ENCODE data around the gene IRAK1. TPM values are rescaled to one million over a fixed set of nuclear protein-coding genes. Genes with fewer than 3 reads are reported as not detected.

IRAK1 gene
- total and polyA plus RNA-seq, 8 donors: 52.2 to 172 (median 65.4) TPM

DNA sequence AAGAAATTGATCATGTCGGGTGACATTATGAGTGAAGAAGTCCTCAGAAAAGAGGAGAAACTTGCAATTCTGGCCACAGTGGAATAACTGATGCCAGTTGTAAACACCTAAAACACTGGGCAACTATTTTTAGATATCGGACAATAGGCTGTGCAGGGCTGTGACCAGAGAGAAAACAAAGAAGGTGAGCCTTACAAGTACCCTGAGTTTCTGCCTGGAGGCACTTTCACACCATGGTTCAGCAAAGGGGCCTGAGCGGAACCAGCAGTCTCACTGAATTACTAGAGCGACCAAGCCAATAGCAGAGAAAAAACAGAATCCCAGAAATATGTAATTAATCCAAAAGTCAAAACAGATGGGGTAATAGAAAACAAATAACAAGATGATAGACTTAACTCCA lies 11.2 kb downstream of the IRAK1 start:
- DNase-seq: no peak
- Histone ChIP-seq H3K36me3 (peaks cover 0 to 28% of the 10 kb centered on the region in 2 donors), H3K4me3 (no peak overlapping the region), H3K27ac (no peak overlapping the region), H3K9me3 (no peaks in the 10 kb centered on the region), H3K27me3 (peaks cover 0 to 7% of the 10 kb centered on the region in 2 donors), H3K4me1 (peaks cover 0 to 36% of the 10 kb centered on the region in 2 donors)
- intact Hi-C loops (cut with DNase I): no loop called here
- ATAC-seq: no peak
- TF ChIP-seq, protein P1, sequence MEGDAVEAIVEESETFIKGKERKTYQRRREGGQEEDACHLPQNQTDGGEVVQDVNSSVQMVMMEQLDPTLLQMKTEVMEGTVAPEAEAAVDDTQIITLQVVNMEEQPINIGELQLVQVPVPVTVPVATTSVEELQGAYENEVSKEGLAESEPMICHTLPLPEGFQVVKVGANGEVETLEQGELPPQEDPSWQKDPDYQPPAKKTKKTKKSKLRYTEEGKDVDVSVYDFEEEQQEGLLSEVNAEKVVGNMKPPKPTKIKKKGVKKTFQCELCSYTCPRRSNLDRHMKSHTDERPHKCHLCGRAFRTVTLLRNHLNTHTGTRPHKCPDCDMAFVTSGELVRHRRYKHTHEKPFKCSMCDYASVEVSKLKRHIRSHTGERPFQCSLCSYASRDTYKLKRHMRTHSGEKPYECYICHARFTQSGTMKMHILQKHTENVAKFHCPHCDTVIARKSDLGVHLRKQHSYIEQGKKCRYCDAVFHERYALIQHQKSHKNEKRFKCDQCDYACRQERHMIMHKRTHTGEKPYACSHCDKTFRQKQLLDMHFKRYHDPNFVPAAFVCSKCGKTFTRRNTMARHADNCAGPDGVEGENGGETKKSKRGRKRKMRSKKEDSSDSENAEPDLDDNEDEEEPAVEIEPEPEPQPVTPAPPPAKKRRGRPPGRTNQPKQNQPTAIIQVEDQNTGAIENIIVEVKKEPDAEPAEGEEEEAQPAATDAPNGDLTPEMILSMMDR (IDR thresholded peaks at IDR 0.05): no peak

DNA sequence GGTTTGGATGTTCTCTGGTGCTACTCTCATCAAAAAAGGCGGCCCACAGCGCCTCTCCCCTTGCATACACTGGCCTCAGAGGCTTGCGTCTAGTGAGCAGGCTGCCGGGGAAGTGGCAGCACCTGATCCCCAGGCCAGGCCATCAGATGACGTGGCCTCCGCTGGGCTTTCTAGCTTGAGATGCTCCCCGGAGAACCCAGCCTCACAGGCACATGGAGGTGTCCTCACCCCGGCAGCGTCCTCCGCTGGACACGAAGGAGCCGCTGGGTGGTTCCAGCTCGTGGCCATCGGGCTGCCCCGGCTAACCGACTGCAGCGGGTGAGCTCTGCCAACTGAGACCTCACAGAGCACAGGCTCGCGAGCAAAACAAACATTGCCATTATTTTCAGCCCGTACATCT lies 12.8 kb downstream of the IRAK1 start:
- Histone ChIP-seq H3K27ac (no peak overlapping the region), H3K4me1 (peaks cover 0 to 22% of the 10 kb centered on the region in 2 donors), H3K4me3 (no peak overlapping the region), H3K36me3 (peaks cover 0 to 13% of the 10 kb centered on the region in 2 donors), H3K9me3 (no peaks in the 10 kb centered on the region), H3K27me3 (peaks cover 0 to 7% of the 10 kb centered on the region in 2 donors)
- DNase-seq (peak in 1 of 4 donors; percentile 39), ATAC-seq (no peak)
- TF ChIP-seq, protein P1 (IDR thresholded peaks at IDR 0.05): no peak
- intact Hi-C loops (cut with DNase I): no loop called here

DNA sequence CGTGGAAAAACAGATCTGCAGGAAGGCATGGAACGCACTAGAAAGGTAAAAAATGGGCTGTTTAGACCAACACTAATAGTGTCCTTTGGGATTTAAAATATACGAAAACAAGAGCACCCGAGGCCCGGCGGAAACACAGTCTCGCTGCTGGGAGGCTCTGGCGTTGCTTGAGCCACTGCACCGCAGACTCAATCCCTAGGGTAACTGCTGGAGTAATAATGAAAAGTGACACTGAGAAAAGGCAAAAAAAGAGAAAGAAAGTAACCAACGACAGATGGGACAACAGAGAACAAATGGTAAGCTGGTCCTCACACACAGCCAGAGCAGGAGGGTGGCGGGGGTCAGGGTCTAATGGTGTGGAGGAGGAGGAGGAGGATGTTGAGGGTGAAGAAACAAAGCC lies 15.4 kb downstream of the IRAK1 start:
- TF ChIP-seq, protein P1 (IDR thresholded peaks at IDR 0.05): no peak
- DNase-seq (peak in 1 of 4 donors; percentile 7), ATAC-seq (no peak)
- Histone ChIP-seq H3K4me1 (peaks cover 0 to 23% of the 10 kb centered on the region in 2 donors), H3K9me3 (no peaks in the 10 kb centered on the region), H3K36me3 (no peaks in the 10 kb centered on the region), H3K27me3 (peaks cover 0 to 7% of the 10 kb centered on the region in 2 donors), H3K27ac (no peak overlapping the region), H3K4me3 (no peak overlapping the region)
- intact Hi-C loops (cut with DNase I): no loop called here

DNA sequence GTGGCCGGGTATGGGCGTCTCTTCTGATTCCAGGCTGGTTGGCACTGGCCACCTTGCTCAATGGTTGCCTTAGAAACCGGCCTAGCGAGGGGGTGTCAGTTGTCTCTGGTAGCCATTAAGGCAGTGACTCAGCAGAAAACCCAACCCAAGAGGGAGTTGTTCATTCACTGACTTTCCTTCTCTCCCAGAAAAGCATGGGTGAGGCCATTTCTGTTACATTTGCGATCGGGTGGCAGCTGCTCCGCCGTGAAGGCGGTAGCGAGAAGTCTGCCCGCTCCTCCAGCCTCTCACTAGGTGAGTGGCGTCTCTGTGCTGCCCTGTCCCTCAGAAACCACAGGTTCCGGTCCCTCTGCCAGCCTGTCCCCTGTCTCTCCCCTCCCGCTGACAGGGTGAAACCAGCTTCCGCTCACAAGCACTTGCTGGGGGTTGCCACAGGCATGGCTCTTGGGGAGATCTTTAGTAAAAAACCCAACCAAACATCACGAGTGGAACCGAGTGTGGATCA lies 17.4 kb downstream of the IRAK1 start:
- H3K9me3 ChIP-seq: no peaks in the 10 kb centered on the region
- ATAC-seq (peak; percentile 58), DNase-seq (peak in 1 of 4 donors; percentile 80)
- peak overlapping the region in 1 of 2 donors; percentile 83 for H3K27ac ChIP-seq
- TF ChIP-seq, protein P1 (IDR thresholded peaks at IDR 0.05): no peak
- intact Hi-C loops (cut with DNase I): no loop called here
- H3K27me3 ChIP-seq: peaks cover 0 to 4% of the 10 kb centered on the region in 2 donors
- no peaks in the 10 kb centered on the region for H3K36me3 ChIP-seq
- H3K4me1 ChIP-seq: peaks cover 0 to 12% of the 10 kb centered on the region in 2 donors
- no peak overlapping the region for H3K4me3 ChIP-seq

DNA sequence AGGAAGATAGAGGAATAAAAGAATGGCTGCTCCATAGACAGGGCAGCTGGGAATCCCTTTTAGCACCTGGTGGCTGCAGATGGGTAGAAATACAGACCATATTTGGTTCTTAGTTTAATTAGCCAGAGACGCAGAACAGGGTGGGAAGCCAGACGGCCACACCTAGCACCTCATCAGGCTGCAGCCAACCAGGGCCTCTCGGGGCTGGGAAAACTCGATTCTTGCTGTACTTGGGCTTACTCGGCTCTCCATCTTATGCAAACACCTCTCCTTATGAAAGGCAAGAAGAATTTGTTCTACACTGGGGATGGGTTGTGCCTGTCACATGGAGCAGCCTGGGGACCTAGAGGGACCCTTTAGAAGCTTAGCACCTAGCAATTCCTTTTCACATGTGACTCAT lies 19.7 kb downstream of the IRAK1 start:
- H3K27ac ChIP-seq: no peak overlapping the region
- peaks cover 0 to 12% of the 10 kb centered on the region in 2 donors for H3K4me1 ChIP-seq
- H3K9me3 ChIP-seq: no peaks in the 10 kb centered on the region
- intact Hi-C loops (cut with DNase I): no loop called here
- H3K36me3 ChIP-seq: no peaks in the 10 kb centered on the region
- peak in 1 of 4 donors; percentile 6 for DNase-seq
- peak; percentile 82 for ATAC-seq
- H3K27me3 ChIP-seq: no peaks in the 10 kb centered on the region
- TF ChIP-seq, protein P1 (IDR thresholded peaks at IDR 0.05): no peak
- no peak overlapping the region for H3K4me3 ChIP-seq
